GM19023 (cell line): ENCODE data around the gene PLA2G12A.

Source experiments
- ATAC-seq: cut with Tn5 transposase; IDR thresholded peaks from one replicate; pipeline ENCODE4 v1.9.1; 2021; ENCODE audit warnings: mild to moderate bottlenecking, moderate library complexity; ENCODE audit not compliant: unreplicated experiment

PLA2G12A gene

GRCh38 chr4:109729117-109729717 lies 653 bp downstream of the PLA2G12A start:
- no peak for ATAC-seq

DNA sequence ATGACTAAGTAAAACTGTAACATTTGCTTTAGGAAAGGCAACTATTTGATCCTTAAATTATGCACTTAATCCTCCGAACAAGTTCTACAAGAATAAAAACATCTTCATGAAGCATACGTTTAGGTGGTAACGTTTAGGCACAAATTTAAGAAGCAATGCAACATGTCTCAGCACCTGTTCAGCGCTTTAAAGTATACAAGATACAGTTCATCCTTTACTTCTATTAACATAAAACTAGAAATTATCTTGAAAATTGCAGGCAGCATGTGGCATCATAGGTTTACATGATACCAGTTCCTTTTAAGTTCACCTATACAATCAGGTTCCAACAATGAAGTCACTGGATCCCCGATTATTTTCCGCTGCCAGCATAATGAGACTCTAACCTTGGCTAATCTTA lies 1.5 kb downstream of the PLA2G12A start:
- no peak for ATAC-seq

GRCh38 chr4:109723110-109723509 lies 6.8 kb downstream of the PLA2G12A start:
- ATAC-seq: no peak

DNA sequence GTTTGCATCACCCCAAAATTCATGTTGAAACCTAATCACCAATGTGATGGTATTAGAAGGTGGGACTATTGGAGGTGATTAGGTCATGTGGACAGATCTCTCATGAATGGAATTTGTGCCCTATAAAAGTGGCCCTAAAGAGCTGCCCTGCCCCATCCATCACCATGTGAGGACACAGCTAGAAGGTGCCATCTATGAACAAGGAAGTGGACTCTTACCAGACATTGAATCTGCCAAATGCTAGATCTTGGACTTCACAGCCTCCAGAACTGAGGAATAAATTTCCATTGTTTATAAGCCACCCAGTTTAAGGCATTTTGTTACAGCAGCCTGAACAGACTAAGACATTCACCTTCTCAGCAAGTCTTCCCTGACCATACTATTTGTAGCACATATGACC lies 7.5 kb downstream of the PLA2G12A start:
- no peak for ATAC-seq

- no peak for ATAC-seq
Observed at GRCh38 chr4:109721033-109721432, 8.8 kb downstream of the PLA2G12A start.

- no peak for ATAC-seq
Observed at GRCh38 chr4:109719604-109720003, 10.3 kb downstream of the PLA2G12A start.

GRCh38 chr4:109718759-109719158 lies 11.1 kb downstream of the PLA2G12A start:
- ATAC-seq: no peak

- ATAC-seq: no peak
Observed at GRCh38 chr4:109713500-109713899, 16.4 kb downstream of the PLA2G12A start.

GRCh38 chr4:109708990-109709389 lies 20.9 kb downstream of the PLA2G12A start:
- ATAC-seq: peak; percentile 97

GRCh38 chr4:109708435-109708834 lies 21.4 kb downstream of the PLA2G12A start:
- ATAC-seq: no peak

DNA sequence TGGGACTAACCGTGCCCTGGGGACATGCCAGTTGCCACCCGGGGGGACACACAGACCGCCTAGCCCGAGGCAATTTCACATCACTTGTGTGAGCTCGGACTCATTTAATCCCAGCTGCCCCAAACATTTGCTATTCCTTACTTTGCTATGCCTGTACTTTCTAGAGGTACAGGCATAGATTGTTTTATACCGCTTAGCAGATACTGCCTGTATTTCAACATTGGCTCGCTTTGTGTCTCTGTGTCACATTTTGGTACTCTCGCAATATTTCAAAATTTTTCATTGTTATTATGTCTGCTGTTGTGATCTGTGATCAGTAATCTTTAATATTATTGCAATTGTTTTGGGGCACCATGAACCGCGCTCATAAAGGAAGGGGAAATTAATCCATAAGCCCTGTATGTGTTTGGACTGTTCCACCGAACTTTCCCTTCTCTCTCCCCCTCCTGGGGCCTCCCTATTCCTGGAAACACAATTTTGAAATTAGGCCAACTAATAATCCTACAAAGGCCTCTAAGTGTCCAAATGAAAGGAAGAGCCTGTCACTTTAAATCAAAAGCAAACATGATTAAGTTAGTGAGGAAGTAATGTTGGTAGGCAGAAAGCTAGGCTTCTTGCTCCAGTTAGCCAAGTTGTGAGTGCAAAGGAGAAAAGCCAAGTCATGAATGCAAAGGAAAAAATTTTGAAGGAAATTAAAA lies 26.1 kb downstream of the PLA2G12A start:
- ATAC-seq: no peak

GRCh38 chr4:109702950-109703663 lies 26.8 kb downstream of the PLA2G12A start, which contains the start of gene CASP6:
CASP6 (minus strand) TSS chr4:109703445; CDS start chr4:109703395, 50 bp downstream.
- peak; percentile 78 for ATAC-seq

DNA sequence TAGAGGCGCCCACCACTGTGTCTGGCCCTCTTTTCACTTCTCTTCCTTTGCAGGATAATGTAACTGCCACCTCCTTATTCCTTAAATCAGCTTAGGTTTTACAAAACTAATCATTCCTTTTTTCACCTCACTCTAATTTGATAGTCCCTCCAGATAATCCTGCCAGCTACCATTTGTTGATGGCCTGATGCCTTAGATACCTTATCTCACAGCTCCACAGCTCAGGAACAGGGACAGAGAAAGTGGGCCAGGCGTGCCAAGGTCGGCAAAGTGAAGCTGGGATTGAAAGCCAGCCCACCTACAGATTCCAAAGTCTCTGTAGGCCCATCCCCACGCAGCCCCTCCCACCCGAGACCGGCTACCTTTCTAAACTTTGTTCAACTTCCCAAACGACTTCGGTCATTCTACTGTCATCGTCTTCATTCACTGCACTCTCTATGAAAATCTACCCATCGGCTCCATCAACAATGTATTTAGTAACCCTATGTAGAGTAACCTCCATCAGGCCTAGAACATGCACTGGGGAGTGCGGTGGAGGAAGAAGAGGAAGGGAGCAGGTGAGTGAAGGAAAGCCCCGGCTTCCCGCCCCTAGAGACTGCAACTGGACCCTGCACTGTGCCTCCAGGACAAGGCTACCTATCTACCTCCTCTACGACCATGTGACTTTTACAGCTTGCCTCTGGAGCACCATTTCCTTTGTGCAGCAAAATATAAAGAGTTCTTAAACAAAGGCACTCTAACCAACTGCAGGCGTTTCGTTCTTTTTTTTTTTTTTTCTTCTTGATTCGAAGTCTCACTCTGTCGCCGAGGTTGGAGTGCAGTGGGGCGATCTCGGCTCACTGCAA lies 28.1 kb downstream of the PLA2G12A start:
- ATAC-seq: peak; percentile 0

GRCh38 chr4:109699553-109700225 lies 30.2 kb downstream of the PLA2G12A start:
- ATAC-seq: no peak

GRCh38 chr4:109698656-109699055 lies 31.2 kb downstream of the PLA2G12A start:
- ATAC-seq: no peak

GRCh38 chr4:109691411-109691920 lies 38.4 kb downstream of the PLA2G12A start:
- ATAC-seq: no peak

DNA sequence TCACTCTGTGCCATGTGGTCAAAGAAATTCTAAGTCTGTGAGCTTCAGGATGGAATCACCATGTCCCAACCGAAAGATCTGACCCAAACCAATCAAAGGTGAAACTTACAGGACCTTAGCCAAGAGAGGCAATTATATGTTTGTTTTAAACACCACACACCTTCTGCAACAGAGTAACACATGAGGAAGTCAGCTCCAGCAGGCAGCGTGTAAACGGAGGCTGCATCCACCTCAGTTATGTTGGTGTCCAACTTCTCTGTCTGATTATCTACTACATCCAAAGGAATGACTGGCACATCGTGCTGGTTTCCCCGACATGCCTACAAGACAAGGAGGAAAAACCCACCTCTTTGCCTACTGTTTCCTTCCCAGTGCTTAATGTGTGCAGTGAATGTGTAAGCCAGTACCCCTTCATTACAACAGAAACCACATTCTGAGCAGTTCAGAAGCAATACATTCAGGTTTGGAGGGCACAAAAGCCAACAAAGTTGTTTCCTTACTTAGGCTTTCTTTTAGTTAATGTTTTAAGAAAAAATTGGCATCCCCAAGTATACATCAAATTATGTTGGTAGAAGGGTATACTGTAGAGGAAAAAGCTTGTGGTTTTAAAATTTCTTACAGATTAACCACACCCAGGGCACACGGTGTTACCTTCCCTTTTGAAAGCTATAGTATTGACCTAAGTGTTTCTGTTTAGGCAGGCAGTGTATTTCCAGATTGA lies 39.0 kb downstream of the PLA2G12A start:
- peak; percentile 62 for ATAC-seq

GRCh38 chr4:109684727-109685126 lies 45.1 kb downstream of the PLA2G12A start:
- no peak for ATAC-seq

DNA sequence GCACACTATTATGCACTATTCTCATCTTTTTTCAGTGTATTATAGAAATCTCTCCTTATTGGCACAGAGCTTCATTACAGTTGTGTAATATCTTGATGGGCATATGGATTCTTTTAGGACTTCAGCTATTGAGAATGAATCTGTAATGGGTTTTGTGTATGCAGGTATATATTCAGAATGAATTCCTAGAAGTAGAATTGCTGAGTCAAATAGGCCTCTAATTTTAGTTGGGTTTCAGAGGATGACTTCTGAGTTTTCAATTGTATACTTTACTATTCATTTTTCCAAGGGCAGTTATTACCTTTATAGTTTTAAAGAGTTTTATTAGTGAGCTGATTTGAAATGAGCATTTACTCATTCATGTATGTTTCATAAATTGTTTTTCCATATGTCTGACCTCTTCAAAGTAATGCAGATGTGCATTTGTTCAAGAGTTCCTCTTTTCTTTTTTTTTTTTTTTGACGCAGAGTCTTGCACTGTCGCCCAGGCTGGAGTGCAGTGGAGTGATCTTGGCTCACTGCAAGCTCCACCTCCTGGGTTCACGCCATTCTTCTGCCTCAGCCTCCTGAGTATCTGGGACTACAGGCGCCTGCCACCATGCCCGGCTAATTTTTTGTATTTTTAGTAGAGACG lies 46.1 kb downstream of the PLA2G12A start:
- ATAC-seq: no peak
